Skin of body (tissue), 2 donors: ENCODE results near the gene ZCRB1. TPM values are rescaled to one million over a fixed set of nuclear protein-coding genes. Genes with fewer than 3 reads are reported as not detected.
"Not testable (repeated sequence)": the region's sequence is repeated elsewhere in the genome, so short reads cannot be mapped to it uniquely, and the experiment has no call there.

Experiments used
- DNase-seq: peaks from one replicate; lab custom pipeline; 2025; lab: John Stamatoyannopoulos, UW
- total RNA-seq: library from RNA; depleted of rRNA; stranded (reverse); fragments of >200 nt; gene quantifications from one replicate; pipeline ENCODE4 v1.2.3, GENCODE V29; 2014

ZCRB1 gene
- total RNA-seq, 1 donor from 2014 or later: 13.4 TPM

DNA sequence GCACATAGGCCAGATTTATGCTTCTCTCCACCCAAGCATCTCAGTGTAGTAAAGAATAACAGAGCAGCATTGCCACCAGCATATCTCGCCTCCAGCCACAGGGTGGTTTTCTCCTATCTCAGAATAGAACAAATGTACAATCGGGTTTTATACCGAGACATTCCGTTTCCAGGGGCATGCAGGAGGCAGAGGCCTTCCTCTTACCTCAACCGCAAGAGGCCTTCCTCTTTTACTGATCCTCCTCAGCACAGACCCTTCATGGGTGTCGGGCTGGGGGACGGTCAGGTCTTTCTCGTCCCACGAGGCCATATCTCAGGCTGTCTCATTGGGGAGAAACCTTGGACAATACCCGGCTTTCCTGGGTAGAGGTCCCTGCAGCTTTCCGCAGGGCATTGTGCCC is 4.2 kb upstream of the ZCRB1 start:
- not testable (repeated sequence) for DNase-seq

DNA sequence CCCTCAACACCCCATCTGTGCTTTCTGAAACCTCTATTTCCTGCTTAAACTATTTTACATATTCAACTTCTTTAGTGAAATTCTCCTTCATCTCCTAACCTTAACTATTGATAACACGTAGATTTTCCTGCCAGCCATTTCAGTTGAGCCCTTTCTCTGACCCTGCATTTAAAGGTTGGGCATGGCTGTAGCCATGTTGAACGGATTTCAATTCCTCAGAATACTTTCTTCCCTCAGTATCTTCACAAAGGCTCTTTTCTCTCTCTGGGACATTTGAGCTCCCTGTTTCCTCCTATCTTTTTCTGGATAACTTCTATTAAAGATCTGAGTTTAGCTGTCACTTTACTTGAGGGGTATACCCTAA is 1.3 kb upstream of the ZCRB1 start:
- DNase-seq: no peak

DNA sequence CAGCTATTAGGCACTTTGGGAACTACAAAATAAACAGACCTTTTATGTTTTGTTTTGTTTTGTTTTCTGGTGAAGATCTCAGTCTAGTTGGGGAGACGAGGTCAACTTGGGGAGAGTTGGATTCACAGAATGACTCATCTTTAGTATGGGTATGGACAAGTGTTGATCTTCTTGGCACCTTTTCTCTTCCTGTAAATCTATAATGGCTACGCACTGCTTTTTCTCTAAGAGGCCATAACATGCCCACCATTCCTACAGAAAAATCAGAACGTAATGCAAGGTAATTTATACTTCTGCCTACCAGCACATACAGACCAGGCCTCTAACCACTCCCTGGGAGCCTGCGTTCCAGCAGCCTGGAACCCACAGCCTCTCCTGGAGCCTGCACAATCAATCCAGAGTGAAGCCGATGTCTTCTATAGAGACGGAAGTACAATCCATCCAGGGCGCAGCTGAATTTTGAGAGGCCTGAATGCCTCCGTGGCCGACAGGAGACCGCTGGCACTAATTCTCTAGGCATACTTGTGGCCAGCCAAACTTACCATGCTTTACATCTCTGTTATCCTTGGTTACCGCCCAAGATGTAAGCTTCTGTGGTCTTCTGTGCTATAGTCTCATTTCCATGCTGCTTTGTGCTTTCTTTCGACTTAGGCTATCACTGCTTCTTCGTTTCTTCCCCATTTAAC is 790 bp upstream of the ZCRB1 start:
- DNase-seq: no peak

DNA sequence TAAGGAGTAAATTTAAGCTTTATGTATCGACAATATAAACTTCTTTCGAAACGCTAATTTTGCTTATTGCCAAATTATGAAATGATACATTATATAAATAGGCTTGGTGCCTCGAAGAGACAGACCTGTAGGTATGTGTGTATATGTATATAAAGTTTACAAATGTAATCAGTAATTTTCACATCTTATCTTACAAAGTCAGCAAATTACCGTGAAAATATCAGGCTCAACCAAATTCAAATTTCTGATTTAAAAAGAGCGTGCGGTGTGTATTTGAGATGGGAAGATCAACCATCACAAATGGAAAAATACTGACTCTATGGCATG is 605 bp downstream of the ZCRB1 start:
- peak; percentile 20 for DNase-seq

DNA sequence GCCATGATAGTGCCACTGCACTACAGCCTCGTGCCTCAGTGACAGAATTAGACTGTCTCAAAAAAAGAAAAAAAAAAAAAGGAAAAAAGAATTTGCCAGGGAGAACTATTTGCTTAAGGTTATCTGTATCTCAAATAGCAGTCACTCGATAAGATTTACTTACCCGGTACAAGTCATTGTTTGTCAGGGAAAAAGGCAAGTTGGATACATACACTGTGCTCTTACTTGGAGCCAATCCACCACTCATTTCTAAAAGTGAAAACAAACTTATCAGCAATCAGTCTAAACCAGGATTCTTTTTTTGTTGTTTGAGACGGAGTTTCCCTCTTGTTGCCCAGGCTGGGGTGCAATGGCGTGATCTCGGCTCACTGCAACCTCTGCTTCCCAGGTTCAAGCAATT is 2.0 kb downstream of the ZCRB1 start:
- DNase-seq: no peak

DNA sequence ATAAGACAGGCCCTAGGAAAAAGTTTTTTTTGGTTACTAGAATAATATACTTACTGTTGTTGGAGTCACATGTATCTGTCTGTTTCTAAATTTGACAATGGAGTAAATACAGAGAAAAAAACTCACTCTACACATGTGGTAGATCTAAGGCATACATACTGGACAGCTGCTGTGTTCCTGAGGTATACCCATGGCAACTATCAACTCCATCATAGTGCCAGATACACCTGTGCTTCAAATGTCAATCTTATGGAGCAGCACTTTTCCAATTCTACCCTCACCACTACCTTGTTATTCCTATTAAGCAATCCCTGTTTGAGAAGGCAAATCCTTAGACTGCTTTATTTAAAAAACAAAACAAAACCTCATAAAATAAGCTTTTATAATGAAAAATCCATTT is 3.3 kb downstream of the ZCRB1 start:
- DNase-seq: no peak

DNA sequence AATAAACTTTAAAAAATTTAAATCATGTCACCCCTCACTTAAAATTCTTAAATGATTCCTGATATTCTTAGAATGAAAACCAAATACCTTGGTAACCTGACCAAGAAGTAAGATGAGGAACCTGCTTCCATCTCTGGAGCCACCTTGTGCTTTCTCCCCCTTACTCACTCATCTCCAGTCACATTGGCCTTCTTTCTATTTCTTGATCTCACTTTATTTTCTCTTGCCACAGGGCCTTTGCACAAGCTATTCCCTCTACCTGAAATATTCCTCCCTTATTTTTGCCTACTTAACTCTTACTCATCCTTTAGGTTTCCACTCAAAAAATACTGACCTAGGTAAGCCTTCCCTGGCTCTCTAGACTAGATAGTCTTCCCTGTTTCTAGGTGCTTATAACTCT is 5.1 kb downstream of the ZCRB1 start:
- no peak for DNase-seq

DNA sequence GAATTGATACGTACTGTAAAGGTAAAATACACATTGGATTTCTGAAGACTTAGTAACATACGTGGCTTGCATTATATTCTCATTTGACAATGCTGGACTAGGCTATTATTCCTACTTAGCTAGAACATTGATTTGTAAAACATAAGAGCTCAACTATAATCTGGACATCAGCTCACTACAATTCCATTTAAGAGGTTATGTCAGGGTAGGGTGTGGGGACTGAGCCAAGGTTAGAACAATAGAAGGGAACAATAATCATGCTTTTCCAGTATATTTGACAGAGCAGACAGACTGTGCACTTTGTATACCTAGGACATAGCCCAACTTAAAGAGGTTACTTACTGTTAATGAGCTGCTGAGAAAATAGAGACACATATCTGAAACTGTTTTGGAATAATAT is 10.8 kb downstream of the ZCRB1 start:
- no peak for DNase-seq

DNA sequence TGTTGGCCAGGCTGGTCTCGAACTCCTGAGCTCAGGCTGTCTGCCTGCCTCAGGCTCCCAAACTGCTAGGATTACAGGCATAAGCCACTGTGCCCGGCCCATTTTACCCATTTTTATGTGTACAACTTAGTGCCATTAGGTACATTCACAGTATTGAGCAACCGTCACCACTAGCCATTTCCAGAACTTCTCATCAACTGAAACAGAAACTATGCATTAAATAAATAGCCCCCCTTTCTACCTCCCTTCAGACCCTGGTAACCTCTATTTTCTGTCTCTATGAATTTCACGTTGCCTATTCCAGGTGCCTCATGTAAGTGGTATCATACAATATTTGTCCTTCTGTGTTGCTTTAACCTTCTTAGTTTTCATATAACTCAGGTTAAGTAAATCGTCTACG is 15.9 kb downstream of the ZCRB1 start:
- DNase-seq: no peak

DNA sequence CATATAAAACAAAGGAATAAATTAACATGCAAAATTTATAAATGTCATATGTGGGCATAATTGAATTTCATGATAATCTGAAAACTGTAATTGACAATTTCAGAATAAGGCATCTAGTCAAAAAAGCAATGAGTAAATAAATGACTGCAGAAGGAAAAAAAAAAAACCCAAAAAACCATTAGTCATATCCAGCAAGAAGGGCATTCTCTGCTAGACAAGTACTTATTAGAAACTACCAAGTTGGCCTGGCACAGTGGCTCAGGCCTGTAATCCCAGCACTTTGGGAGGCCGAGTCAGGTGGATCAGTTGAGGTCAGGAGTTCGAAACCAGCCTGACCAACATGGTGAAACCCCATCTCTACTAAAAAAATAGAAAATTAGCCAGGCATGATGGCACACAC is 17.5 kb downstream of the ZCRB1 start:
- no peak for DNase-seq

DNA sequence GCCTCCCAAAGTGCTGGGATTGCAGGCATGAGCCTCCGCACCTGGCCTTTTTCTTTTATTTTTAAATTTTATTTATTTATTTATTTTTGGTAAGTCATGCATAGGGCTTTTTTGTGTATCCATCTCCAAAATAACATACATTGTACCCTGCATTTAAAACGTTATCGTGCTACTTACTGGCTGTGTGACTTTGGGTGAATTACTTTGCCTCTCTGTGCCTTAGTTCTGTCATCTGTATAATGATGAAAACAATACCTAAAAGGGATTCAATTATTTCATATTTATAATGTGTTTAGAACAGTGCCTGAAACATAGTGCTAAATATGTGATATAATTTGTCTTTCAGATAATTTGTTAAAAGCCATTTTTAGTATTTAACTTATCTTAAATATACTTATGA is 19.6 kb downstream of the ZCRB1 start:
- no peak for DNase-seq

DNA sequence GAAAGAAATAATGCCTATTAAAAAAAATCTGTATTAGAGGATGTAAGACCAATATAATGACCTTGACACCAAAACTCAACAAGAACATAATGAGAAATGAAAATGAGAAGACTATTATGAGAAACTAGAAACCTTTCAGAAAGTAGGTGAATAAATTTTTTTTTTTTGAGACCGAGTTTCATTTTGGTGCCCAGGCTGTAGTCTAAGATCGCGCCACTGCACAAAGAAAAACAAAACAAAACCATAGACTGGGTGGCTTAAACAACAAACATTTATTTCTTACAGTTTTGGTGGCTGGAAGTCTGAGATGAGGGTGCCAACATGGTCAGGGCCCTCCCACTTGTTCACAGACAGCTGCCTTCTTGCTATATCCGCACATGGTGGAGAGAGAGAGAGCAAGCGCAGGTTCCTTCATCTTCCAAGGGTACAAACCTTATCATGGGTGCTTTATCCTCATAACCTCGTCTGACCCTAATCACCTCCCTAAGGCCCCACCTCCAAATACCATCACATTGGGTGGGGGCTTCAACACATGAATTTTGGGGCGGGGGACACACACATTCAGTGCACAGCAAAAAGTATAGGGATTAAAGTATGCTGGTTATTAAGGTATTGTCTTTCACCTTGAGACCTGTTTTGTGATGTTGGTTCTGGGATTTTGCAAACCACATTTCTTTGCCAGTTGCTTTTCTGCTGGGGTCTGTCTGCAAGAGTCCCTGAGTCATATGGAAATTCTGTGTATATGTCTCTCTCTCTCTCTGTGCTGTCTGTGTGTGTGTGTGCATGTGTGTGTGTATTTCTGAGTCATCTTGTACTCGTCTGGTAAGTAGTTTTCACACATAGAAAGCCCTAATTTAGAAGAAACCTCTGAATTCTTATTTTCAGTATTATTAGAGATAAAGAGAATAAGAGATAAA is 26.2 kb downstream of the ZCRB1 start:
- DNase-seq: no peak

DNA sequence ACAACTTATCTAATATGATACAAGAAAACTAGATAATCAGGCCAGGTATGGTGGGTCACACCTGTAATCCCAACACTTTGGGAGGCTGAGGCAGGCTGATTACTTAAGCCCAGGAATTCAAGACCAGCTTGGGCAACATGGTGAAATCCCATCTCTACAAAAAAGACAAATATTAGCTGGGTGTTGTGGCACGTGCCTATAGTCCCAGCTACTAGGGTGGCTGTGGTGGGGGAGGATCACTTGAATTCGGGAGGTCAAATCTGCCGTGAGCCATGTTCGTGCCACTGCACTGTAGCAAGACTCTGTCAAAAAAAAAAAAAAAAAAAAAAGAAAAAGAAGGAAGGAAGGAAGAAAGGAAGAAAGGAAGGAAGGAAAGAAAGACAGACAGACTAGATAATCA is 27.0 kb downstream of the ZCRB1 start:
- no peak for DNase-seq

DNA sequence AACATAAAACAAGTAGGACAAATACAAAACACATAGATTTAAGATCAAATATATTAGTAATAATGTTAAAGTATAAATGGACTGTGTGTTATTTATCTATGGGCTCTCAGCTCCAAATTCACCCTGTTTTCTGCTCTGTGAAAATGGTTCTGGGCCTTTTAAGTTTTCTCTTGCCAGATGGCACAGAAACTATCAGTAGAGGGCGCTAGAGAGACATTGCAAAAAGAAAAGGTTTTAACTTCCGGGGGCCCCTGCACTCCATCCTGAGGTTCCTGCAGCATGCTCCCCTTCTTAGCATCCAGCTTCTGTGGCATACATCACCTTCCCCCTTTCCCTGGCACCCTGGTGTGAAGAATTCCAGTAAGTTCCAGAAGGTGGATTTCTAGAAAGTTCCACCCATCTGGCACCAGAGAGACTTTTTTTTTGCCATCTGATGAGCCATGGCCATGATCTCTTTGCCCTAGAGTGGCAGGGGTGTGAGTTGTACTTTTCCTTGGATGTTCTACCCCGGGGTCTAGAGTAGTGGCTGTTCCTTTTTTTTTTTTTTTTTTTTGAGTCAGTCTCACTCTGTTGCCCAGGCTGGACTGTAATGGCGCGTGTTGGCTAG is 29.3 kb downstream of the ZCRB1 start:
- DNase-seq: no peak

DNA sequence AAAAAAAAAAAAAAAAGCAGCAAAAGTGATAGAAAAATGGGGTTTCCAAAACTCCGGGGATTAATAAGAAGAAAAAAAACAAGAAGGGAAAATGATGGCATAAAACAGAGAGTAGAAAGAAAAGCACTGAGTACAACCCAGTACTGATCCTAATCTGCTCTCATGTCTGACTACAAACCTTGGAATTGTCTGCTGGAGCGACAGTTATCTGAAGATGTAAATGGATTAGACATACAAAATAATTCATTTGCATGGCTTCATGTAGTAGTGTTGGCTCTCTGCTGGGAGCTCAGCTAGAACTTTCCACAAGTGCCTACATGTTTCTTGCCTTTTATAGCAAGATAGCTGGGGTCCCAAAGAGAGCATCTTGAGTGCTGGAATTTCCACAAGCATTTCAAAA is 34.2 kb downstream of the ZCRB1 start:
- no peak for DNase-seq

DNA sequence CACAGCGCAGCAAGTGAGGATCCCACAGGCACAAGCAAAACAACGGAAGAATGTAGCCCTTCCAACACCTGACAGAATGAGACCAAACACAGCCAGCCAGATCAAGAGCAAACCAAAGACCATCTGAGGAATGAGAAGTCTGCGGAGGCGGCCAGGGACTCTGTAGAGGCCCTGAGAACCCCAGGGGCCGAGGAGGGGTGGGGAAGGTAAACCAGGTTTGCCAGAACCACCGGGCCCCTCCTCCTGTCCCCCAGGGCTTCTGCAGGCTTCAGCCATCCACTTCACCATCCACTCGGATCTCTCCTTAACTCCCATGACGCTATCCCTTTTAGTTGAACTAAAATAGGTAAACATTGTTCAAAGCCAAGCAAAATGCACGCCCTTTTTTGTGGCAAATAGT is 37.4 kb downstream of the ZCRB1 start:
- no peak for DNase-seq

DNA sequence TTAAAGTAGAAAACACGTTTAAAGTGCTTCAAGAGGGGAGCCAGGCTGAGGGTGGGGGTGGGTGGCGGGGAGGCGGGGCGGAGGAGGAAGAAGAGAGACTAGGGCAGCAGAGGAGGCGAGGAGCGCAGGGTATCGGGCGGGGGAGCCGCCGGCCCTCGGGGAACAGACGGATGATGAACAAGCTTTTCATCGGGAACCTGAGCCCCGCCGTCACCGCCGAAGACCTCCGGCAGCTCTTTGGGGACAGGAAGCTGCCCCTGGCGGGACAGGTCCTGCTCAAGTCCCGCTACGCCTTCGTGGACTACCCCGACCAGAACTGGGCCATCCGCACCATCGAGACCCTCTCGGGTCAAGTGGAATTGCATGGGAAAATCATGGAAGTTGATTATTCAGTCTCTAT is 39.2 kb downstream of the ZCRB1 start:
- DNase-seq: no peak

DNA sequence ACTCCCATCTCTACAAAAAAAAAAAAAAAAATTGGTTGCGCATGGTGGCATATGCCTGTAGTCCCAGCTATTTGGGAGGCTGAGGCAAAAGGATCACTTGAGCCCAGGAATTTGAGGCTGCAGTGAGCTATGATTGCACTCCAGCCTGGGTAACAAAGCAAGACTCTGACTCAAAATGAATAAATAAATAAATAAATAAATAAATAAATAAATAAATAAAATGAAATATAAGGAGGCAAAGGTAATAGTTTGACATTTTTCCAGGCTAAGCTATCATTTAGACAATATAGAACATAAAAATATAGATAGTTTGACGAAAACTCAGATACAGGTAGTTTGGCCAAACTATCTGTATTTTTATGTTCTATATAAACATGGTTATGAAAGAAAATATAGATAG is 40.5 kb downstream of the ZCRB1 start:
- DNase-seq: no peak

DNA sequence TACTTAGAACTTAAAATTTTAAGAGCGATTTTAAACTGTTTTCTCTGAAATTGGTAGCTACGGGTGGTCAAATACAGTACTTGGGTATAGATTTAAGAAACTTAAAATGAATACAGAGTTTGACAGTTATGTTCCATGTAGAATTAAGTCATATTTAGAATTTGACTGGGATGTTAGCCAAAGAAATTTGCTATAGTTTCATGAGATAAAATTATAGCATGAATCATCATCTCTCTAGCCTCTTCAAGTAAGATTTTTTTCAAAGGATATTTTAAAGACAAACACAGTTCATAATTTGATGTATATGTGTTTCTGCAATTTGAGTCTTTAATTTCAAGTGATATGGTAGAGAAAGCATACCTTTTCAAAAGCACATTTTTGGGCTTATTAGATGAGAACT is 41.0 kb downstream of the ZCRB1 start:
- peak; percentile 2 for DNase-seq

DNA sequence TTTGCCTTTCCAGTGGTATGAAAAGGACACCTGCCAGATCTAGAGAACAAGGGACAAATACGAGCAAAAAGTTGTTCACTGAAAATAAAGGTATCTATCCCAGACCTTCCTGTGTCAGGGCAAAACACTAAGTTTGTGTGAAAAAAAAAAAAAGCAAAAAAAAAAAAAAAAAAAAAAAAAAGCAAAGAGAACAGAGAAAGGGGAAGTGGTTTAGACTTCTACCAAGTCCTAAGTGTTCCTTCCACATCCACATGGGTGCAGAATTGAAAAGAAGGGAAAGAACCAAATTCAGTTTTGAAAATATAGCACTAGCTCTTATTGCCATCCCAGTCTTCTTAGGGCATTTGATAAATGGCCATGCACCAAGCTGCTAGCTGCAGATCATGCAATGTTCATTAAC is 41.7 kb downstream of the ZCRB1 start:
- DNase-seq: no peak

DNA sequence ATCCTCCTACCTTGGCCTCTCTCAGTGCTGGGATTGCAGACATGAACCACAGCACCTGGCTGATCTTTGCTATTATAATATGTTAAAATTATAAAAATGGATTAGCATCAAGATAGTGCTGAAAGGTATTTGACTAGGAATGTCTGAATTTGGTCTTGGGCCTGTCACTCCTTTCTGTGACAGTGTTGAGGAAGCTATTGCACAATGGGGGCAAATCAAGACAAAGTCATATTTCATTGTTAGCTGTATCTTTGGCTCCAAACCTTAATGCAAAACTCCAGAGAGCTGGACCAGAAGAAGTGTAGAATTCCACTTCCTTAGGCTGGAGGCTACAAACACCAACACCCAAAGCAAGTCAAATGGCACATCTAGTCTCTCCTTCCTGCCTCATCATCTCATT is 42.2 kb downstream of the ZCRB1 start:
- no peak for DNase-seq

DNA sequence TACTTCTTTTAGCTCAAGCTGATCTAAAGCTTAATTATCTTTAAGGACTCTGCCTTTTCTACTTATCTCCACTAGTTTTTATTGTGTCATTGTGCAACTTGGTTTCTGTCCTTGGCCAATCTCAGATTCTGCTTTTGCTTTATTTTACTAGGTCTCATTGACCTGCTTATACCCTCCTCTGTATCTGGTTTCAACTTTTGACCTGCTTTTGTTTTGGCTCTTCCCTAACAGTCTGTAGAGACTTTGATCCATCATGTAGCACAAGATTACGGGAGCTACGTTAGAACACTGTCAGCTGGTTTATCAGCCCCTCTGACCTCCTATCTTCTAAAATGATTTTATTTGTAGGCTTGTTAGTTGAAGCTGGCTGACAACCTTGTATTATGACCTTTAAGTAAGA is 43.6 kb downstream of the ZCRB1 start:
- no peak for DNase-seq

DNA sequence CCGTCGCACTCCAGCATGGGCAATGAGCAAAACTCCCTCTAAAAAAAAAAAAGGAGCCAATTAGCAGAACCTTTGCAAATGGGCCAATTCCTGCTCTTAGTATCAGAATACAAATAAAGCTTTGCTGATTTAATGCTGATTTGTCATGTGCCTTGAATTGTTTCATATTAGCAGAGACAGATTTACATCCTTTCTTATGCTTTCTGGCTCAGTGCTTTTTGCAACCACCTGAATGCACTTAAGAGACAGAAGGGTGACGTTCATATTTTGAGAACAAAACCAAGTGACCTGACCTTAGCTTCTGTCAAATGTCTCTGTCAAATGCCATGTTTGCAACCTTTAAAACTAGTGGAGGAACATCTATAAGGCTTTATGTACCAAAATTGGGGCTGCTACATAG is 44.0 kb downstream of the ZCRB1 start:
- DNase-seq: no peak
